RWPE1 (cell line): ENCODE data around the gene ANKRD39.

ENCODE experiments used
- CTCF ChIA-PET: fragments of 350-600 bp; sonication (Branson Sonifier 250); formaldehyde crosslinking; extraction: SDS; loops from one replicate; lab custom pipeline; 2021; lab: Yijun Ruan, JAX
- POLR2A ChIA-PET: fragments of 400-600 bp; formaldehyde crosslinking; extraction: SDS; loops from one replicate; lab custom pipeline; 2020; ENCODE audit warnings: antibody characterized with exemption; ENCODE audit not compliant: low non-redundant PET; lab: Yijun Ruan, JAX
- DNase-seq: peaks from one replicate; pipeline ENCODE4 v3.0.0; 2012; ENCODE audit warnings: low spot score
- H3K27ac ChIP-seq: fragments of 450-650 bp; 2 replicates; pipeline ENCODE4 v1.5.1; 2017
- TF ChIP-seq, protein P1 (sequence below): fragments of 450-650 bp; conservative IDR thresholded peaks from 2 replicates; pipeline ENCODE4 v1.5.1; 2017; ENCODE audit warnings: low read depth, mild to moderate bottlenecking

The ANKRD39 gene, protein sequence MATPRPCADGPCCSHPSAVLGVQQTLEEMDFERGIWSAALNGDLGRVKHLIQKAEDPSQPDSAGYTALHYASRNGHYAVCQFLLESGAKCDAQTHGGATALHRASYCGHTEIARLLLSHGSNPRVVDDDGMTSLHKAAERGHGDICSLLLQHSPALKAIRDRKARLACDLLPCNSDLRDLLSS

DNA sequence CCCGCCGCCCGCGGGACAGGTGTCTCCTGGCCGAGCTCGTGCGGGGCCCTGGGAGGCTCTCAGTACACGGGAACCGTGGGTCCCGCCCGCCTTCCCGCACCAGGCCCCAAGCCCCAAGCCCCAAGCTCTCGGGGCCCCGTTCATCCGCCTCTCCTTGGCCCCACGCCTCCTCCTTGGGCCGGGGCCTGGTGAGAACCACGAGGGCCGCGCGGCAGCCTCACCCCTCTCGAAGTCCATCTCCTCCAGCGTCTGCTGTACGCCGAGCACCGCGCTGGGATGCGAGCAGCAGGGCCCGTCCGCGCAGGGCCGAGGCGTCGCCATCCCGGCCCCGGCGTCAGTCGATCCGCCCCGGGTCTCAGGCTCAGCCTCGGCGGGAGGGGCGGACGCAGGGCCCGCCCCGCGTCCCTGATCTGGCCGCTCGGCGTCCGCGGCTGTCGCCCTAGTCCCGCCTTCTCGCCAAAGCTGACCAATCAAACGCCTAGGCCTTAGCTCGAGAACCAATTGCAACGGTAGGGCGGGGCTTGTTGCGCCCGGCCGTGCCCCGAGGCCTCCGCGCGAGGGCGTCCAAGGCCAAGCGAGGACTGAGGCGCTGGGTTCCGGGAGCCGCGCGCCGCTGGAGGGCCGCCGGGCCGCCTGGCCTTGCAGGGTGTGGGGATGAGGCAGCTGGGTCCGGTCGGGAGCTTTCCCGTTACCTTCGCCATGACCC lies at the start of gene ANKRD39:
TSS of gene ANKRD39 (minus strand) at position 350 of the 706 bp plus-strand sequence. CDS start at position 321, 29 bp downstream.
- peak; percentile 99 for DNase-seq
- TF ChIP-seq, protein P1, sequence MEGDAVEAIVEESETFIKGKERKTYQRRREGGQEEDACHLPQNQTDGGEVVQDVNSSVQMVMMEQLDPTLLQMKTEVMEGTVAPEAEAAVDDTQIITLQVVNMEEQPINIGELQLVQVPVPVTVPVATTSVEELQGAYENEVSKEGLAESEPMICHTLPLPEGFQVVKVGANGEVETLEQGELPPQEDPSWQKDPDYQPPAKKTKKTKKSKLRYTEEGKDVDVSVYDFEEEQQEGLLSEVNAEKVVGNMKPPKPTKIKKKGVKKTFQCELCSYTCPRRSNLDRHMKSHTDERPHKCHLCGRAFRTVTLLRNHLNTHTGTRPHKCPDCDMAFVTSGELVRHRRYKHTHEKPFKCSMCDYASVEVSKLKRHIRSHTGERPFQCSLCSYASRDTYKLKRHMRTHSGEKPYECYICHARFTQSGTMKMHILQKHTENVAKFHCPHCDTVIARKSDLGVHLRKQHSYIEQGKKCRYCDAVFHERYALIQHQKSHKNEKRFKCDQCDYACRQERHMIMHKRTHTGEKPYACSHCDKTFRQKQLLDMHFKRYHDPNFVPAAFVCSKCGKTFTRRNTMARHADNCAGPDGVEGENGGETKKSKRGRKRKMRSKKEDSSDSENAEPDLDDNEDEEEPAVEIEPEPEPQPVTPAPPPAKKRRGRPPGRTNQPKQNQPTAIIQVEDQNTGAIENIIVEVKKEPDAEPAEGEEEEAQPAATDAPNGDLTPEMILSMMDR = peak; percentile 91
- H3K27ac ChIP-seq = peak within 1 kb of the TSS; percentile 72
- CTCF ChIA-PET = interaction anchor here (0.6 to 4.5 kb wide), 20 partner anchors 10 to 537 kb away, joined by 3 to 45 read pairs (median 4); partner anchors contain the start of genes ANKRD23 and CNNM3
- POLR2A ChIA-PET = interaction anchor here (0.5 to 1.3 kb wide), 5 partner anchors 10 to 239 kb away, joined by 3 to 9 read pairs (median 3); no protein-coding TSS in a partner anchor

DNA sequence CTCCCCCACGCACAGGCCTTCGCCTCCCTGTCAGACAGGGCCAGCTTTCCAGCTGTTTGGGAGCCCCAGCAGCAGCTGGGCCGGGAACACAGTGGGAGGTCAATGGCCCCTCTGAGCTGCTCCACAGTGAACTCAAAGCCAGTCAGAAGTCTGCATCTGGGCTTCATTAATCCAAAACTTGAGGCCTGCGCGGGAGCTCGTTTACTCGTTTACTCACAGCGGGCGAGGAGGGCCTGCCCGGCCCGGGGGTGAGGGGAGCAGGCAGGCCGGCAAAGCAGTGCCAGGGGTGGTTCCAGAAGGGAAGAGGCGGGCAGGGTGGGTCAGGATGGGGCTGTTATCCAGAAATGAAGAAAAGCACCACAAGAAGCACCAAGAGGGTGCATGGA lies 48.9 kb upstream of the ANKRD39 start:
- no peak overlapping the region for H3K27ac ChIP-seq
- DNase-seq = no peak
- TF ChIP-seq, protein P1 = no peak
- CTCF ChIA-PET = no interaction called here
- POLR2A ChIA-PET = no interaction called here

DNA sequence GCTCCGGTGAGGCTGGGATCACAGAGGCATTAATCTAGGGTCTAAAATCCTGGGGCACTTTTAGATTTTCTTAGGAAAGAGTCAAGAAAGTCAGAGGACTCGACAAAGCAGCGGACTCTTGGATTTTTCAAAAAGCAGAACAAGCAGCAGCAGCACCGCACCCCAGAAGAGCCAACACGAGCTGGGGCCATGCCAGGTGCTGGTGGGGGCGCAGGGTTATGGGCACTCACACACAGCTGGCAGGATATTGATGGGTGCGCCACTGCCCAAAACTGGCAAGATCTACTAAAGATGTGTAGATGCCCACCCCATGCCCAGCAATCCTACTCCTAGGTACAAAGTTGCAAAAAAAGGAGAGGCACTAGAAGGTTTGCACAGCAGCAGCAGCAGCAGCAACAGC lies 46.0 kb upstream of the ANKRD39 start:
- CTCF ChIA-PET = no interaction called here
- TF ChIP-seq, protein P1 = no peak
- POLR2A ChIA-PET = no interaction called here
- H3K27ac ChIP-seq = no peak overlapping the region
- no peak for DNase-seq

DNA sequence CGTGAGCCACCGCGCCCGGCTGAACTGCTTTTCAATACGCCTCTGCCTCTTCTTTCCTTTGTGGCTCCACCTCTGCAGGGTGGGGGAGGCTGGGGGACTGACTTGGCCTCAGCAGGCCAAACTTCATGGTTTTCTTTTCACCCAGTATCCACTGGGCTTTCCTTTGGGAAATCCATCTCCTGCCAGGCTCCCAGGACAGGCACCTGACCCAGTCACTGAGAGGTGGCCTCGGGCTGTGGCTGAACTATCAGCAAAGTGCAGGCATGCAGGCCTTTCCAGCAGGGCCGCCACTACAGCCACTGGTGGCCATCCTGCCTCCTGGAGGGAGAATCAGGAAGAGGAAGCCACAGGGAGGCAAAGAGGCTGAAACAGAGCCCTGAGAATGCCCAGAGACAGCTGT lies 45.5 kb upstream of the ANKRD39 start:
- ChIA-PET POLR2A (no interaction called here), CTCF (no interaction called here)
- TF ChIP-seq, protein P1 = no peak
- H3K27ac ChIP-seq = no peak overlapping the region
- no peak for DNase-seq

DNA sequence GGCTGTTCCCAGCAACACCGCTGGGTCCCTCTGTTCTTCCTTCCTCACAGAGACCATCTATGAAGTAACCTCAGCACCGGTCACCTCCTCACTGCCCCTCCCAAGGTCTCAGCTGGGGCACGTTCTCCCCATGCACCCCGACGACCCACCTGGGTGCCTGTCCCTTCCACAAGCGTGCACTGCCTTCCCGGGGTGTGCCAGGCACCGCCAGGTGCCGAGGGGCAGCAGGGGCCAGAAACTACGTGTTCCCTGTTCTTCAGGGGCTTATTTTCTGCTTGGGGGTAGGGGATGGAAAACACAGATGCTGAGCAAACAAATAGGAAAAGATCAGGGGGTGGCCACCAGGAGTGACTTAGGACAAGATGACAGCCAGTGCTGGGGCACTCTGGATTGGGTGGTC lies 42.4 kb upstream of the ANKRD39 start:
- H3K27ac ChIP-seq = no peak overlapping the region
- ChIA-PET POLR2A (no interaction called here), CTCF (no interaction called here)
- no peak for DNase-seq
- TF ChIP-seq, protein P1 = no peak

DNA sequence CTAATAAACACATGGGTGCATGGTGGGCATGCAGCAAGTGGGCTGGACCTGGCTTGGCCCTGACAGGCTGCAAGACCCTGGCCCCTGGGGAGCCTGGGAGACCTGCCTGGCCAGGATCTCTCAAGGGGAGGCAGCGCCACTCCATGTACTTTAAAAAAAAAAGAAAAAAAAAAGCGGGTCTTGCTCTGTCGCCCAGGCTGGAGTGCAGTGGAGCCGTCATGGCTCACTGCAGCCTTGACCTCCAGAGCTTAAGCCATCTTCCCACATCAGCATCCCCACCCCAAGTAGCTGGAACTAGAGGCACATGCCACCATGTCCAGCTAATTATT lies 41.6 kb upstream of the ANKRD39 start:
- DNase-seq = no peak
- peak overlapping the region; percentile 67 for H3K27ac ChIP-seq
- POLR2A ChIA-PET = no interaction called here
- CTCF ChIA-PET = interaction anchor here (0.7 kb wide), 1 partner anchor 31 kb away, joined by 4 read pairs; no protein-coding TSS in a partner anchor
- TF ChIP-seq, protein P1 = no peak
